ENCODE measurements around the gene FGD2.

DNA sequence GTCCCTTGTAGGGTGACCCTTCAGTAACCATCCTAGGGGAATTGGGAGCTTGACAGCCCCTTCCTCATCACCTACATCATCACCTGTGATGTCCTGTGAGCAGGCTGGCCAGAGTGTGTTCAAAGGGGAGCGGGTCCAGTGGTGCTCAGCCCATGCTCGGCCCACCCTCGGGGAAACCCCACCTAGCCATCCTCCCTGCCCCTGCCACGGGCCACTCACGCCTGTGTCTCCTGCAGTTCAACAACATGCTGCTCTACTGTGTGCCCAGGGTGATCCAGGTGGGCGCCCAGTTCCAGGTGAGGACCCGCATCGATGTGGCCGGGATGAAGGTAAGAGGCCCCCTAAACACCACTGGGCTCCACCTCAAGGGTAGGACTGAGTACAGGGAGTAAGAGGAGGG lies 10.1 kb downstream of the FGD2 start:
- TF ChIP-seq GABPA (IDR thresholded peaks at IDR 0.05; ENCODE audit: low read depth) (no peak), SMC3 (IDR thresholded peaks at IDR 0.05; ENCODE audit: borderline replicate concordance, low read length) (no peak), EGR1 (IDR thresholded peaks at IDR 0.05; ENCODE audit: borderline replicate concordance in 1 of 2, low read depth in 2 of 2, low read length in 2 of 2) (no peak), RFX5 (IDR thresholded peaks at IDR 0.05; ENCODE audit: low read depth, low read length) (no peak), NBN (IDR thresholded peaks at IDR 0.05) (no peak)
- TF ChIP-seq, protein P1, sequence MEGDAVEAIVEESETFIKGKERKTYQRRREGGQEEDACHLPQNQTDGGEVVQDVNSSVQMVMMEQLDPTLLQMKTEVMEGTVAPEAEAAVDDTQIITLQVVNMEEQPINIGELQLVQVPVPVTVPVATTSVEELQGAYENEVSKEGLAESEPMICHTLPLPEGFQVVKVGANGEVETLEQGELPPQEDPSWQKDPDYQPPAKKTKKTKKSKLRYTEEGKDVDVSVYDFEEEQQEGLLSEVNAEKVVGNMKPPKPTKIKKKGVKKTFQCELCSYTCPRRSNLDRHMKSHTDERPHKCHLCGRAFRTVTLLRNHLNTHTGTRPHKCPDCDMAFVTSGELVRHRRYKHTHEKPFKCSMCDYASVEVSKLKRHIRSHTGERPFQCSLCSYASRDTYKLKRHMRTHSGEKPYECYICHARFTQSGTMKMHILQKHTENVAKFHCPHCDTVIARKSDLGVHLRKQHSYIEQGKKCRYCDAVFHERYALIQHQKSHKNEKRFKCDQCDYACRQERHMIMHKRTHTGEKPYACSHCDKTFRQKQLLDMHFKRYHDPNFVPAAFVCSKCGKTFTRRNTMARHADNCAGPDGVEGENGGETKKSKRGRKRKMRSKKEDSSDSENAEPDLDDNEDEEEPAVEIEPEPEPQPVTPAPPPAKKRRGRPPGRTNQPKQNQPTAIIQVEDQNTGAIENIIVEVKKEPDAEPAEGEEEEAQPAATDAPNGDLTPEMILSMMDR (IDR thresholded peaks at IDR 0.05 in 2 of 3, conservative IDR thresholded peaks at IDR 0.05 in 1 of 3; ENCODE audit: control insufficient read depth in 2 of 3, extremely low read depth in 1 of 3, insufficient read depth in 1 of 3, low read depth in 3 of 3, low read length in 3 of 3) = no peak
